Uterus (tissue), 2 donors: Measurements from ENCODE around the gene SCN3A.

Experiments used
- POLR2A ChIP-seq, 2 donors: fragments of 450-650 bp; IDR thresholded peaks; one replicate each; pipeline ENCODE4 v1.6.1; 2016; ENCODE audit warnings: antibody characterized with exemption in 2 of 2, mild to moderate bottlenecking in 1 of 2, moderate library complexity in 1 of 2
- TF ChIP-seq, protein P1 (sequence below), 4 experiments: fragments of 200-600 bp in 2 of 4; fragments of 450-650 bp in 2 of 4; sonication (generic) in 2 of 4; IDR thresholded peaks; one replicate each; pipeline ENCODE4 v1.5.1; 2016 to 2019; ENCODE audit warnings: antibody characterized with exemption in 4 of 4, mild to moderate bottlenecking in 2 of 4, moderate library complexity in 1 of 4

DNA sequence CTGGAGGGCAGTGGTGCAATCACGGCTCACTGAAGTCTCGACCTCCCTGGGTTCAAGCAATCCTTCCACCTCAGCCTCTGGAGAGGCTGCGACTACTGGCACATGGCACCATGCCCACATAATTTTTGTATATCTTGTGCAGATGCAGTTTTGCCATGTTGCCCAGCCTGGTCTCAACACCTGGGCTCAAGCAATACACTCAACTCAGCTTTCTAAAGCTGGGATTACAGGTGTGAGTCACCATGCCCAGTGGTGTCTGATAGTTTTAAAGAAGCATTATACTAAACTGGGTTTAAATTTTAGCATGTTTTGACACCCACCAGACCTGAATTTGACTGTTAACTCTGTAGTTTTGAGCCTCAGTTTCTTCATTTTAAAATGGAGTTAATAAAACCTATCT is 139.1 kb downstream of the SCN3A start:
- no peak for TF ChIP-seq POLR2A (IDR thresholded peaks at IDR 0.05)
- TF ChIP-seq, protein P1, sequence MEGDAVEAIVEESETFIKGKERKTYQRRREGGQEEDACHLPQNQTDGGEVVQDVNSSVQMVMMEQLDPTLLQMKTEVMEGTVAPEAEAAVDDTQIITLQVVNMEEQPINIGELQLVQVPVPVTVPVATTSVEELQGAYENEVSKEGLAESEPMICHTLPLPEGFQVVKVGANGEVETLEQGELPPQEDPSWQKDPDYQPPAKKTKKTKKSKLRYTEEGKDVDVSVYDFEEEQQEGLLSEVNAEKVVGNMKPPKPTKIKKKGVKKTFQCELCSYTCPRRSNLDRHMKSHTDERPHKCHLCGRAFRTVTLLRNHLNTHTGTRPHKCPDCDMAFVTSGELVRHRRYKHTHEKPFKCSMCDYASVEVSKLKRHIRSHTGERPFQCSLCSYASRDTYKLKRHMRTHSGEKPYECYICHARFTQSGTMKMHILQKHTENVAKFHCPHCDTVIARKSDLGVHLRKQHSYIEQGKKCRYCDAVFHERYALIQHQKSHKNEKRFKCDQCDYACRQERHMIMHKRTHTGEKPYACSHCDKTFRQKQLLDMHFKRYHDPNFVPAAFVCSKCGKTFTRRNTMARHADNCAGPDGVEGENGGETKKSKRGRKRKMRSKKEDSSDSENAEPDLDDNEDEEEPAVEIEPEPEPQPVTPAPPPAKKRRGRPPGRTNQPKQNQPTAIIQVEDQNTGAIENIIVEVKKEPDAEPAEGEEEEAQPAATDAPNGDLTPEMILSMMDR (IDR thresholded peaks at IDR 0.05), result no peak
